ENCODE results near the gene RCSD1.

- TF ChIP-seq, protein P1, sequence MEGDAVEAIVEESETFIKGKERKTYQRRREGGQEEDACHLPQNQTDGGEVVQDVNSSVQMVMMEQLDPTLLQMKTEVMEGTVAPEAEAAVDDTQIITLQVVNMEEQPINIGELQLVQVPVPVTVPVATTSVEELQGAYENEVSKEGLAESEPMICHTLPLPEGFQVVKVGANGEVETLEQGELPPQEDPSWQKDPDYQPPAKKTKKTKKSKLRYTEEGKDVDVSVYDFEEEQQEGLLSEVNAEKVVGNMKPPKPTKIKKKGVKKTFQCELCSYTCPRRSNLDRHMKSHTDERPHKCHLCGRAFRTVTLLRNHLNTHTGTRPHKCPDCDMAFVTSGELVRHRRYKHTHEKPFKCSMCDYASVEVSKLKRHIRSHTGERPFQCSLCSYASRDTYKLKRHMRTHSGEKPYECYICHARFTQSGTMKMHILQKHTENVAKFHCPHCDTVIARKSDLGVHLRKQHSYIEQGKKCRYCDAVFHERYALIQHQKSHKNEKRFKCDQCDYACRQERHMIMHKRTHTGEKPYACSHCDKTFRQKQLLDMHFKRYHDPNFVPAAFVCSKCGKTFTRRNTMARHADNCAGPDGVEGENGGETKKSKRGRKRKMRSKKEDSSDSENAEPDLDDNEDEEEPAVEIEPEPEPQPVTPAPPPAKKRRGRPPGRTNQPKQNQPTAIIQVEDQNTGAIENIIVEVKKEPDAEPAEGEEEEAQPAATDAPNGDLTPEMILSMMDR (IDR thresholded peaks at IDR 0.05; ENCODE audit: insufficient read depth, low read length, poor library complexity, severe bottlenecking): no peak
- TF ChIP-seq EZH2phosphoT487 (conservative IDR thresholded peaks at IDR 0.05; ENCODE audit: low read length): no peak
Measured at GRCh38 chr1:167679714-167680113, 49.7 kb downstream of the RCSD1 start.
